BE2C (cell line): ENCODE results near the gene BICD2.
A peak's percentile ranks its signal among the peaks of the same experiment; 100 is the strongest.

ENCODE experiments used
- DNase-seq: peaks from one replicate; pipeline ENCODE4 v3.0.0-alpha.2; 2020
- H3K27me3 ChIP-seq: fragments of 250-450 bp; sonication (Bioruptor Pico); 2 replicates; pipeline ENCODE4 v1.5.1; 2020; ENCODE audit warnings: mild to moderate bottlenecking
- H3K36me3 ChIP-seq: fragments of 250-450 bp; sonication (Bioruptor Pico); 2 replicates; pipeline ENCODE4 v1.5.1; 2020; ENCODE audit warnings: mild to moderate bottlenecking
- H3K4me1 ChIP-seq: fragments of 250-450 bp; sonication (Bioruptor Pico); 2 replicates; pipeline ENCODE4 v1.5.1; 2020
- H3K4me3 ChIP-seq: 2 replicates; pipeline ENCODE4 v1.5.1; 2011; ENCODE audit warnings: low read depth, low read length
- H3K9me3 ChIP-seq: fragments of 250-450 bp; sonication (Bioruptor Pico); 2 replicates; pipeline ENCODE4 v1.5.1; 2020
- CTCF ChIP-seq: IDR thresholded peaks from 2 replicates; pipeline ENCODE4 v1.5.1; 2012; ENCODE audit warnings: mild to moderate bottlenecking, low read depth, low read length

Gene BICD2

GRCh38 chr9:92716557-92716956, 48.1 kb downstream of the BICD2 start:
- peaks cover 91% of the 10 kb centered on the region for H3K36me3 ChIP-seq
- no peaks in the 10 kb centered on the region for H3K9me3 ChIP-seq
- H3K27me3 ChIP-seq, result no peaks in the 10 kb centered on the region
- no peaks in the 10 kb centered on the region for H3K4me1 ChIP-seq
- DNase-seq, result peak; percentile 82
- peak; percentile 94 for TF ChIP-seq CTCF
- no peak overlapping the region for H3K4me3 ChIP-seq

- Histone ChIP-seq H3K4me1 (no peaks in the 10 kb centered on the region), H3K36me3 (peaks cover 95% of the 10 kb centered on the region), H3K4me3 (no peak overlapping the region), H3K27me3 (no peaks in the 10 kb centered on the region), H3K9me3 (no peaks in the 10 kb centered on the region)
- no peak for DNase-seq
- no peak for TF ChIP-seq CTCF
Measured at GRCh38 chr9:92715488-92716231, 49.0 kb downstream of the BICD2 start.

- Histone ChIP-seq H3K4me3 (no peak overlapping the region), H3K4me1 (no peaks in the 10 kb centered on the region), H3K9me3 (no peaks in the 10 kb centered on the region), H3K27me3 (no peaks in the 10 kb centered on the region), H3K36me3 (peaks cover 90% of the 10 kb centered on the region)
- no peak for TF ChIP-seq CTCF
- DNase-seq, result no peak
Measured at GRCh38 chr9:92714787-92715487, 49.7 kb downstream of the BICD2 start.

DNA sequence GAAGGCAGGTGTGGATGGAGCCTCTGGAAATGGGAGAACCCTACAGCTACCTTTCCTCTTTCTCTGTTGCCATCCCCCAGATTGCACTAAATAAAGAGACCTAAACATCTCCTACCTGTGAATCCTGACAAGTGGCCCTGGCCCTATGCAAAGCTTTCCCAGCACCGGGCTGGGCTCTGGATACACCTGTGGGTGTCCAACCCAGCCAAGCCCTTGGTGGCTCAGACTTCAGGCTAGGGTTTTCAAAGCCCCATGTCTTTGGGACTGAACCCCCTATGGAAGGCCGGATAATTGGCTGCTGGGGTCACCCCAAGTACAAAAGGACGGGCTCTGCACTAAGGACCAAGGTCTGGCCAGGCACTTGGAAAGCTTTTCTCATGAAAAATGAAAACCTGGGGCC, 50.6 kb downstream of the BICD2 start:
- H3K36me3 ChIP-seq, result peaks cover 81% of the 10 kb centered on the region
- no peaks in the 10 kb centered on the region for H3K4me1 ChIP-seq
- no peak for DNase-seq
- no peaks in the 10 kb centered on the region for H3K9me3 ChIP-seq
- no peak overlapping the region for H3K4me3 ChIP-seq
- no peaks in the 10 kb centered on the region for H3K27me3 ChIP-seq
- no peak for TF ChIP-seq CTCF

DNA sequence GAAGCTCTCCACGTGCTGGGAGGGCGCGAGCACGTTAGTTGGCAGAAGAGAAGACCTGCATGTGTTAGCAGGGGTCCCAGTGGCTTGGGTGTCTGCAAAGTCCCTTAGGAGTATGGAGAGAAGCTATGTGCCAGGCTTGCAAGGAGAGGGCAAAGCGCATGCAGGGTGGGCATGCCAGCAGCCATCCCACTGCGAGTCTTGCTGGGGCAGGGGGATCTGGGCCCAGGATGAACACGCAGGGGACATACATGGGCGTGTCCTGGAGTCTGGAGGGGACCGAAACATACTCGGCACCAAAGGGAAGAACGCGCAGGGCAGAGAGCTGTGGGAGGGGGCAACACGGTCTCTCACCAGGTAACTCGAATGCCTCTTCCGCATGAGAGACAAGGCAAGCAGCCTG, 51.1 kb downstream of the BICD2 start:
- no peak overlapping the region for H3K4me3 ChIP-seq
- DNase-seq, result no peak
- H3K27me3 ChIP-seq, result no peaks in the 10 kb centered on the region
- no peaks in the 10 kb centered on the region for H3K9me3 ChIP-seq
- H3K36me3 ChIP-seq, result peaks cover 76% of the 10 kb centered on the region
- no peak for TF ChIP-seq CTCF
- no peaks in the 10 kb centered on the region for H3K4me1 ChIP-seq

DNA sequence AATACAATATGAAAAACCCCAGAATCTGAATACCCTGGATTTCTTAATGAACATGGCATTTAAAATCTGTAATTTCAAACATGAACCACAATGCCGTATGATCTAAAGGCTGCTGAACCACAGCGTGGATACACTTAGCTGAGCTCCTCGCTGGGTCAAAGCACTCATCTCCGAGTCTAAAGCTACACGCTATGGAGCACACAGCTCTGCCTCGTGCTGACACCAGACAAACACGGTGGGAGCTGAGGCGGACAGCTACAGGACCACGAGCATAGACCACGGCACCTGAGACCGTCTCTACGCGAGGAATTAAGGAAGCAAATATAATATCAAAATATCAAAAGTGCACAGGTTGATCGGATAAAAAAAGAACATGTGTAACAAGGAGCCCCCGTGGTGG, 51.9 kb downstream of the BICD2 start:
- no peaks in the 10 kb centered on the region for H3K4me1 ChIP-seq
- no peak overlapping the region for H3K4me3 ChIP-seq
- DNase-seq, result no peak
- no peak for TF ChIP-seq CTCF
- H3K36me3 ChIP-seq, result peaks cover 68% of the 10 kb centered on the region
- H3K9me3 ChIP-seq, result no peaks in the 10 kb centered on the region
- no peaks in the 10 kb centered on the region for H3K27me3 ChIP-seq
